ENCODE measurements around the gene GJB4.

DNA sequence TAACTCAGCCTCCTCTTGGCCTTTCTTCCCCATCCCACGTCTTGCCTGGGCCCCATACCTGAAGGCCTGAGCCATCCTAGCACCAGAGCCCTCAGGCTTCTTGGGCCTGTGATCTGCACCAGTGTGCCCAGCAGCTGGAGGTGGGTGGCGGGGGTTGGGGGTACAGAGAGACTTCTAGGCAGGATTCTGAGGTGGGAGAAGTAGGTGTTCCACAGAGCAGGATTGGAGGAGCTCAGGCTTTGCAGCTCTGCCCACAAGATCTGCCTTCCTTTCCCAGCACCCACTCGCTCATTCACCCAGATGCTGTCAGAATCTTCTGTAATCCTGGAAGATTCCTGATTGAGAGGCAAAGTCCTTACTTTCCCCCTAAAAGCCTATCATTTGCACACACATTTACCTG, 14.7 kb upstream of the GJB4 start:
- TF ChIP-seq POLR2A (IDR thresholded peaks at IDR 0.05; ENCODE audit: low read depth, low read length): no peak
- no peak for TF ChIP-seq TAF1 (IDR thresholded peaks at IDR 0.05; ENCODE audit: borderline replicate concordance, low read depth, low read length)
- TF ChIP-seq POLR2AphosphoS5 (IDR thresholded peaks at IDR 0.05; ENCODE audit: low read depth, low read length): no peak

Data from GM12892 (cell line).